GM12801 (cell line): Measurements from ENCODE around the gene NR5A2.

Experiments used
- CTCF ChIP-seq: IDR thresholded peaks from one replicate; pipeline ENCODE4 v1.5.1; 2011; ENCODE audit warnings: control low read depth; ENCODE audit not compliant: insufficient read length; ENCODE audit errors: extremely low read depth

The NR5A2 gene

GRCh38 chr1:200029822-200030152, 2.3 kb downstream of the NR5A2 start:
- TF ChIP-seq CTCF, result no peak

GRCh38 chr1:200030791-200031190, 3.3 kb downstream of the NR5A2 start:
- no peak for TF ChIP-seq CTCF

- TF ChIP-seq CTCF, result no peak
These were observed 6.2 kb downstream of the NR5A2 start for GRCh38 chr1:200033511-200034261.

- no peak for TF ChIP-seq CTCF
These were observed 6.7 kb downstream of the NR5A2 start for GRCh38 chr1:200034262-200034557.

- TF ChIP-seq CTCF, result no peak
These were observed 7.4 kb downstream of the NR5A2 start for GRCh38 chr1:200034761-200035396.

DNA sequence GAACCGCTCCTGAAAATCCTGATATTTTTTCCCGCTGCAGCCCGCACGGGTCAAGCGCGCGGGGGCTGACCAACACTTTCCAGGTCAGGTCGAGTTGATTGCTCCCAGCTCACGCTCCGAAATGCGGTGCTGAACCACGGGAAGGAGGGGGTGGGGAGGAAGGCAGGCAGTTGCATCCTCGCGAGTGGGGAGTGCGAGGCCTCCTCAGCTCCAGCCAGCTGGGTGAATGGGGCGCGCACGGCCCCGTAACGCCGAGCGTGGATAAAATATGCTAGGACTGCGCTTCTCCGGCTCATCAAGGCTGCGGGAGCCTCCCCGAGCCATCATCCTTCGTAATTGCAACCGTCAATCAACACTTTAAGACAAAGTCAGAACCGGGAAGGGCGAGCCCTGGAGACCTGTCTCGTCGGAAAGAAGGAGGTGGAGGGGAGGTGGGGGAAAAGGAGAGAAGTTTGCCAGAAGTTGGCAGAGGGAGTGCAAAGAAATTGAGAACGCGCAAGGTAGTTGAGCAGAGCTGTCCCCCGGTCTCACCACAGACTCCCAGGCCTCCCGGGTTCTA, 8.0 kb downstream of the NR5A2 start:
- no peak for TF ChIP-seq CTCF

DNA sequence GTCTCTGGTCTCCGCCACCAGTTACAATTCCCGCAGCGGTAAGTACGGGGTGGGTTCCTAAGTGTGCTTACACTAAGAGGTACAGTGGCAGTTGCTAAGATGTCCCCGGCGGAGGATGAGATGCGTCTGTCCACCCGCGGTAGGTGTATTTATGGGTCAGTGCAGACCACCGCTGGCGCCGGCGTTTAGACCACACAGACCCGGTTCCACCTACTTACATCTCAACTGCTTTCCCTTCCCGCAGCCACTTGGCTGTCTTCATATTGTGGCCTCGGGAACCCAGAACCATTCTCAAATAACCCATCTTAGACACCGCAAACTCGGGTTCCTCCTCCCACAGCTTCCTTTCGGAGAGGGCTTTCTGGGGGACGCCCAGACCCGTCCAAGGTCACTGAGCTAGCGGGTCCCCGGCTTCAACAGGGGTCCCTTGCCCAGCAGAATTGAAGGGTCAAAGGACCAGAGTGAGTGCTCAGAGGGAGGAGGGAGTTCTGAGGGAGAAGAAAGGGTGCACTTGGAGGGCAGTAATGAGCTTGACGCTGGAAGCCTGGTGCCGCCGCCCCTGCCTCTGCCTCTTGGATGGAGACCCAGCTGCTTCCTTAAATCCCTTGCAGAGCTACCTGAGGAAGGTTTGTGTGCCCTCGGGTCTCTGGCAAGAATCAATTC, 8.6 kb downstream of the NR5A2 start:
- TF ChIP-seq CTCF, result no peak
